Thymus (tissue), 11 donors: Measurements from ENCODE around the gene CHD9. TPM values are rescaled to one million over a fixed set of nuclear protein-coding genes. Genes with fewer than 3 reads are reported as not detected.

Source experiments
- DNase-seq, 9 donors: peaks; one replicate each; pipeline ENCODE4 v3.0.0-alpha.2; 2013; ENCODE audit warnings: low spot score in 9 of 9, low read depth in 6 of 9, missing footprints in 1 of 9
- H3K27ac ChIP-seq, 2 donors: one replicate each; pipeline ENCODE4 v1.5.1; 2013; ENCODE audit warnings: control low read depth in 1 of 2, low read depth in 1 of 2, low read length in 1 of 2, mild to moderate bottlenecking in 1 of 2, moderate library complexity in 1 of 2
- H3K27me3 ChIP-seq, 2 donors: one replicate each; pipeline ENCODE4 v1.5.1; 2013; ENCODE audit warnings: low read length in 1 of 2; ENCODE audit not compliant: control insufficient read depth in 2 of 2, insufficient read depth in 1 of 2
- H3K36me3 ChIP-seq, 2 donors: one replicate each; pipeline ENCODE4 v1.5.1; 2013; ENCODE audit warnings: low read length in 1 of 2, mild to moderate bottlenecking in 1 of 2, moderate library complexity in 1 of 2; ENCODE audit not compliant: control insufficient read depth in 2 of 2, insufficient read depth in 2 of 2
- H3K4me1 ChIP-seq, 2 donors: one replicate each; pipeline ENCODE4 v1.5.1; 2013; ENCODE audit warnings: low read length in 2 of 2; ENCODE audit not compliant: control insufficient read depth in 2 of 2, insufficient read depth in 2 of 2
- H3K4me3 ChIP-seq, 2 donors: one replicate each; pipeline ENCODE4 v1.5.1; 2013; ENCODE audit warnings: low read length in 2 of 2, control low read depth in 1 of 2, mild to moderate bottlenecking in 1 of 2
- H3K9me3 ChIP-seq, 2 donors: one replicate each; pipeline ENCODE4 v1.5.1; 2013; ENCODE audit warnings: low read length in 1 of 2, mild to moderate bottlenecking in 1 of 2; ENCODE audit not compliant: control insufficient read depth in 2 of 2, insufficient read depth in 1 of 2
- WGBS: extraction: QIAGEN DNeasy Blood & Tissue Kit; methylation state at CpG from one replicate; pipeline ENCODE4 v1.1.7; 2013; 5-methylcytosine and 5-hydroxymethylcytosine counted together
- polyA plus RNA-seq: library from polyadenylated mRNA; stranded (reverse); fragments of 200-250 nt; gene quantifications from one replicate; pipeline ENCODE4 v1.2.3, GENCODE V29; 2013
- total RNA-seq: library from RNA; stranded (reverse); fragments of 120-200 nt; gene quantifications from one replicate; pipeline ENCODE4 v1.2.4, GENCODE V29; 2013
- donor health status: healthy.

The CHD9 gene
- total and polyA plus RNA-seq, 2 donors = 15.3 to 43.7 TPM

DNA sequence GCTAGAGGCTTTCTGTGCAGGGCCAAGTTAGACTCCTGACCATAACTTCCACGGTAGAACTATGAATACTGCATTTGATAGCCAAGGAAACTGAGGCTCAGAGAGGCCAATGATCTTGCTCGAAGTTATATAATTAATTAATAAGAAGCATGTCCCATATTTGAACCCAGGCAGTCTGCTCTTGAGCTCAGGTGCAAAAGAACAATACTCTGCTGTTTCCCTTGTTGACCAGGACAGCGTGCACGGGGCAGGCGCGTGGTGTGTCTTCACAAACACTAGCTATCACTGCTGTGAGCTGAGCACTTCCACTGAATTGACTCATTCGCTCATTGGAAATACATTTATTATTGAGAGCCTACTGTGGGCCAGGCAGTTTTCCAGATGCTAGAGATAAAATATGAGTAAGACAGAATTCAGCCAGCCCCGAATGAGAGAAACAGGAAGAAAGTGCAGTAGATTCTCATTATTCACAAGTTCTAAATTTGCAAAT lies 1.6 kb downstream of the CHD9 start:
- peaks cover 9 to 22% of the 10 kb centered on the region in 2 donors for H3K4me1 ChIP-seq
- no peaks in the 10 kb centered on the region for H3K36me3 ChIP-seq
- 93% methylated on average over 8 of the region's 8 CpGs for WGBS
- no peaks in the 10 kb centered on the region for H3K27me3 ChIP-seq
- no peak for DNase-seq
- H3K9me3 ChIP-seq = no peaks in the 10 kb centered on the region
- H3K4me3 ChIP-seq = no peak overlapping the region
- no peak overlapping the region for H3K27ac ChIP-seq

- no peak for DNase-seq
- peaks cover 9 to 28% of the 10 kb centered on the region in 2 donors for H3K4me1 ChIP-seq
- 96% methylated on average over 8 of the region's 8 CpGs for WGBS
- H3K27ac ChIP-seq = no peak overlapping the region
- no peaks in the 10 kb centered on the region for H3K27me3 ChIP-seq
- H3K4me3 ChIP-seq = no peak overlapping the region
- no peaks in the 10 kb centered on the region for H3K36me3 ChIP-seq
- no peaks in the 10 kb centered on the region for H3K9me3 ChIP-seq
These were observed 2.9 kb downstream of the CHD9 start for GRCh38 chr16:53057658-53058057.

- no peak overlapping the region for H3K4me3 ChIP-seq
- no peaks in the 10 kb centered on the region for H3K36me3 ChIP-seq
- H3K4me1 ChIP-seq = peaks cover 9 to 28% of the 10 kb centered on the region in 2 donors
- no peak for DNase-seq
- WGBS = 97% methylated on average over 5 of the region's 5 CpGs
- peak overlapping the region in 1 of 2 donors; percentile 42 for H3K27ac ChIP-seq
- no peaks in the 10 kb centered on the region for H3K27me3 ChIP-seq
- no peaks in the 10 kb centered on the region for H3K9me3 ChIP-seq
These were observed 3.6 kb downstream of the CHD9 start for GRCh38 chr16:53058441-53058840.

DNA sequence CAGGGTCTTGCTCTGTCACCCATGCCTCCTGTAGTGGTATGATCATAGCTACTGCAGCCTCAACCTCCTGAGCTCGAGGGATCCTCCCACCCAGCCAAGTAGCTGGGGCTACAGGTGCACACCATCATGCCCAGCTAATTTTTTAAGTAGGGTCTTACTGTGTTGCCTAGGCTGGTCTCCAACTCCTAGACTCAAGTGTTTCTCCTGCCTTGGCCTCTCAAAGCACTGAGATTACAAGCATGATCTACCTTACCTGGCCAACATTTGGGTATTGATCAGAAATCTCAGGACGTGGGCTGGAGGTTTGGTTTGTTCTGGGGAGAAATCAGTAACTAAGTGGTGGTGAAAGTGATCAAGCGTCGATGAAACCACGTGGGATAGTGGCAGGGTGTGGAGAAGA lies 4.1 kb downstream of the CHD9 start:
- WGBS = 96% methylated on average over 5 of the region's 5 CpGs
- DNase-seq = no peak
- no peaks in the 10 kb centered on the region for H3K9me3 ChIP-seq
- H3K36me3 ChIP-seq = no peaks in the 10 kb centered on the region
- H3K27ac ChIP-seq = no peak overlapping the region
- no peak overlapping the region for H3K4me3 ChIP-seq
- peaks cover 9 to 28% of the 10 kb centered on the region in 2 donors for H3K4me1 ChIP-seq
- no peaks in the 10 kb centered on the region for H3K27me3 ChIP-seq

- Histone ChIP-seq H3K9me3 (no peaks in the 10 kb centered on the region), H3K4me3 (no peak overlapping the region), H3K27ac (no peak overlapping the region), H3K4me1 (peaks cover 7 to 23% of the 10 kb centered on the region in 2 donors), H3K36me3 (no peaks in the 10 kb centered on the region), H3K27me3 (no peaks in the 10 kb centered on the region)
- no peak for DNase-seq
- WGBS = 84% methylated on average over 7 of the region's 7 CpGs
These were observed 4.9 kb downstream of the CHD9 start for GRCh38 chr16:53059672-53060071.

- WGBS = 96% methylated on average over 5 of the region's 5 CpGs
- H3K36me3 ChIP-seq = no peaks in the 10 kb centered on the region
- H3K27me3 ChIP-seq = no peaks in the 10 kb centered on the region
- DNase-seq = no peak
- no peak overlapping the region for H3K27ac ChIP-seq
- peaks cover 0 to 13% of the 10 kb centered on the region in 2 donors for H3K4me1 ChIP-seq
- H3K4me3 ChIP-seq = no peak overlapping the region
- H3K9me3 ChIP-seq = no peaks in the 10 kb centered on the region
These were observed 6.5 kb downstream of the CHD9 start for GRCh38 chr16:53061256-53061655.

- Histone ChIP-seq H3K36me3 (no peaks in the 10 kb centered on the region), H3K27me3 (no peaks in the 10 kb centered on the region), H3K27ac (no peak overlapping the region), H3K4me3 (no peak overlapping the region), H3K9me3 (no peaks in the 10 kb centered on the region), H3K4me1 (peaks cover 0 to 10% of the 10 kb centered on the region in 2 donors)
- DNase-seq = peak in 1 of 9 donors; percentile 51
- 18% methylated on average over 3 of the region's 3 CpGs for WGBS
These were observed 6.9 kb downstream of the CHD9 start for GRCh38 chr16:53061701-53062159.

GRCh38 chr16:53064081-53064578 lies 9.3 kb downstream of the CHD9 start:
- peaks cover 0 to 2% of the 10 kb centered on the region in 2 donors for H3K36me3 ChIP-seq
- DNase-seq = no peak
- peaks cover 8 to 22% of the 10 kb centered on the region in 2 donors for H3K4me1 ChIP-seq
- no peaks in the 10 kb centered on the region for H3K9me3 ChIP-seq
- no peaks in the 10 kb centered on the region for H3K27me3 ChIP-seq
- 92% methylated on average over 1 of the region's 1 CpG for WGBS
- no peak overlapping the region for H3K27ac ChIP-seq
- no peak overlapping the region for H3K4me3 ChIP-seq

DNA sequence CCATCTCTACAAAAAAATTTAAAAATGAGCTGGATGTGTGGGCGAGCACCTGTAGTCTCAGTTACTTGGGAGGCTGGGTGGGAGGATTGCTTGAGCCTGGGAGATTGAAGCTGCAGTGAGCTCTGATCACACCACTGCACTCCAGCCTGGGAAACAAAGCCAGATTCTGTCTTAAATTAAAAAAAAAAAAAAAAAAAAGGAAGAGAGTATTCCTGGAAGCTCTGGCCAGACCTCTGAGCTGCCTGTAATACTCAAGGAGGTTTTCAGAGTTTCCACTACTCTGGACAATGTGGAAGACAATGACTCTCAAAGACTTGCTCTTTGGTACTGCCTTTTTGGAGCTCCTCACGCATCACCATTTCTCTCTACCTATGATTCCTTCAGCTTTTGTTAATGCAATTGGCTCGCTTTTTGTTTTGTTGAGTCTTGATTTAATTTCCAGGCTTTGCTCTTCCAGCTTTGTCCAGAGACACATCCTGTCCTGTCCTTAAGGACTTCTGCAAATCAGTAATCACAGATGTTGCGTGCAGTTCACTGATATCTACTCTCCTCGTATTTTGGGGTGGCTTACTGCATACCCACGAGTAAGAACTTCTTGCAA lies 10.8 kb downstream of the CHD9 start:
- peaks cover 8 to 22% of the 10 kb centered on the region in 2 donors for H3K4me1 ChIP-seq
- WGBS = 97% methylated on average over 6 of the region's 6 CpGs
- no peak overlapping the region for H3K4me3 ChIP-seq
- peak overlapping the region in 1 of 2 donors; percentile 46 for H3K27ac ChIP-seq
- DNase-seq = no peak
- H3K9me3 ChIP-seq = no peaks in the 10 kb centered on the region
- peaks cover 0 to 2% of the 10 kb centered on the region in 2 donors for H3K36me3 ChIP-seq
- no peaks in the 10 kb centered on the region for H3K27me3 ChIP-seq
